Skeletal muscle tissue (tissue), 4 donors: ENCODE results near the gene DTD1. TPM values are rescaled to one million over a fixed set of nuclear protein-coding genes. Genes with fewer than 3 reads are reported as not detected.

Experiments used
- H3K27ac ChIP-seq: one replicate; pipeline ENCODE4 v1.7.0; 2013; ENCODE audit warnings: mild to moderate bottlenecking, low read depth, low read length, inconsistent platforms
- H3K27me3 ChIP-seq, 3 donors: one replicate each; pipeline ENCODE4 v1.7.0; 2013; ENCODE audit warnings: low read length in 3 of 3; ENCODE audit not compliant: control insufficient read depth in 3 of 3, insufficient read depth in 3 of 3
- H3K36me3 ChIP-seq, 3 donors: one replicate each; pipeline ENCODE4 v1.7.0; 2013; ENCODE audit warnings: low read length in 3 of 3; ENCODE audit not compliant: control insufficient read depth in 3 of 3, insufficient read depth in 3 of 3
- H3K4me1 ChIP-seq, 3 donors: one replicate each; pipeline ENCODE4 v1.7.0; 2013; ENCODE audit warnings: low read length in 3 of 3, mild to moderate bottlenecking in 3 of 3; ENCODE audit not compliant: control insufficient read depth in 3 of 3, insufficient read depth in 3 of 3
- H3K4me3 ChIP-seq, 3 donors: one replicate each; pipeline ENCODE4 v1.7.0; 2013; ENCODE audit warnings: low read length in 3 of 3
- H3K9ac ChIP-seq, 3 donors: one replicate each; pipeline ENCODE4 v1.7.0; 2013; ENCODE audit warnings: low read length in 3 of 3, mild to moderate bottlenecking in 3 of 3, moderate library complexity in 2 of 3, low read depth in 1 of 3
- H3K9me3 ChIP-seq, 3 donors: one replicate each; pipeline ENCODE4 v1.7.0; 2013; ENCODE audit warnings: low read length in 3 of 3; ENCODE audit not compliant: control insufficient read depth in 3 of 3
- total RNA-seq: library from RNA; depleted of rRNA; stranded (reverse); fragments of >200 nt; gene quantifications from one replicate; pipeline ENCODE4 v1.2.3, GENCODE V29; 2014
- donor health status: Osteomylitis.

The DTD1 gene
- total RNA-seq, 1 donor from 2014 or later = 21.4 TPM

DNA sequence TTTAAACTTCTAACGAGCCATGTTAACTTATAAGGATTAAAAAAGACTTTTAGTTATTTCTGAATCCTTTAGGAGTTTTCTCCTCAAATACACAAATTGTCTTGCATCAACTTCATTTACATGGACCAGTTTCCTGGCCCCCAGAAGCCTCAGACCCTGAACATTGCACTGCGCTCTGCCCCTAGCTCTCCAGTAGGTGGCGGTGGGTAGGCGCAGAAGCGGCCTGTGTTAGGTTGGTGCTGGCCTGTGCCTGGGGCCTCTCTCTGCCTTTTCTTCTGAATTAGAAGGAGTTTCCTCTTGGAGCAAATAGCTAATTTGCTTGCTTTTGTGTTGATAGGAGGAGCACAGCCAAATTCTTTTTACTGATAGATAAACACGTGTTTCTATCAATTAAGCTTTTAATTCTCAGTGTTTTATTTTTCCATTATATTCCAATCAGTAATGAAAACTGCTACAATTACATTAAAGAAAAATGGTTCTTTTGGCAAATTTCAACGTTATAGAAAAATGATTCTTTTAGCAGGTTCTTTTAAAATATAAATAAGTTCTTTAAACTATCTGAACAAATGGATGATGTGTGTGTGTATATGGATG lies 44.4 kb downstream of the DTD1 start:
- H3K27ac ChIP-seq = no peak overlapping the region

DNA sequence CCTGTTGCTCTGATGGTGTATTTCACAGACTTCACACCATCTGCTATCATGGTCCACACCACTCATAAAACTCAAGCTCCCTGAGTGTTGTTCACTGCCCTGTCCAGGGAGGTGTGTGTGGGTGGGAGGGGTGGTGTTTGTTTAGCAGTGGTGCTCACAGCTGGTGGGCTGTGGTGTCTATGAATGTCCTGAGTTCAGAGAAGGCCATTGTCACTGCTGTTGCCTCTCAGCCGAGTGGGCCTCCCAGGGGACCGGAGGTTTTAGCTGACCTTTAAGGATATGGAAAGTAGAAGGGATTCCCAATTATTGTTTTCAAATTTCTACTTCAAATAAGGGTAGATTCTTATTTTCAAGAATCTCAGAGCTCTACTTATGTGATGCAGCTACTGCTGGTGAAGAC lies 45.6 kb downstream of the DTD1 start:
- peaks cover 7 to 13% (median 11%) of the 10 kb centered on the region in 3 donors for H3K4me1 ChIP-seq
- H3K27ac ChIP-seq = no peak overlapping the region
- H3K36me3 ChIP-seq = peaks cover 0 to 7% (median 0%) of the 10 kb centered on the region in 3 donors
- no peaks in the 10 kb centered on the region for H3K27me3 ChIP-seq
- no peak overlapping the region for H3K4me3 ChIP-seq
- H3K9me3 ChIP-seq = no peaks in the 10 kb centered on the region
- peak overlapping the region in 1 of 3 donors; percentile 41 for H3K9ac ChIP-seq

More for the DNA sequence above, 44.4 kb downstream of the DTD1 start:
- Histone ChIP-seq H3K9ac (peak overlapping the region in 1 of 3 donors; percentile 41), H3K36me3 (peaks cover 0 to 7% (median 2%) of the 10 kb centered on the region in 3 donors), H3K4me1 (peaks cover 7 to 11% (median 8%) of the 10 kb centered on the region in 3 donors), H3K27me3 (no peaks in the 10 kb centered on the region), H3K9me3 (no peaks in the 10 kb centered on the region), H3K4me3 (no peak overlapping the region)

DNA sequence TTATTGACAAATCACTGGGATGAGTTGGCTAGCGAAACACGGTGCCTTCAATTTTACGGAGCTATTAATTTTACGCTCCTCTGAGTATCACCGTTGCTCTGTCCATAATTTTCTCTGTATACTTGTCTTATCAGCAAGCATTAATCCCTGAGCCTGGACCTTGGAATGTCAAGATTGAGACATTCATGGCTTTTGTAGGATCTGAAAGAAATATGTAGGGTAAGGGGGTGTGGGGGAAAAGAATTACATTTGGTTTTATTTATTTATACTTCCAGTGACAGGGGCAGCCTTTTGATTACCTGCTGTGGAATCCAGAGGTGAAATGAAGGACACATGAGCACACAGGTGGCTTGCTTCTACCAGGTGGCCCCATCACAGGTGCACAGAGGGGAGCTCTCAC lies 46.6 kb downstream of the DTD1 start:
- H3K27me3 ChIP-seq = no peaks in the 10 kb centered on the region
- peaks cover 0 to 7% (median 0%) of the 10 kb centered on the region in 3 donors for H3K36me3 ChIP-seq
- no peak overlapping the region for H3K27ac ChIP-seq
- H3K4me1 ChIP-seq = peaks cover 13 to 21% (median 21%) of the 10 kb centered on the region in 3 donors
- no peak overlapping the region for H3K4me3 ChIP-seq
- no peak overlapping the region for H3K9ac ChIP-seq
- no peaks in the 10 kb centered on the region for H3K9me3 ChIP-seq

GRCh38 chr20:18635380-18635779 lies 47.5 kb downstream of the DTD1 start:
- Histone ChIP-seq H3K36me3 (peaks cover 0 to 7% (median 0%) of the 10 kb centered on the region in 3 donors), H3K9me3 (no peaks in the 10 kb centered on the region), H3K27me3 (no peaks in the 10 kb centered on the region), H3K27ac (no peak overlapping the region), H3K4me1 (peaks cover 15 to 22% (median 21%) of the 10 kb centered on the region in 3 donors), H3K4me3 (no peak overlapping the region), H3K9ac (no peak overlapping the region)

- Histone ChIP-seq H3K9ac (no peak overlapping the region), H3K27me3 (no peaks in the 10 kb centered on the region), H3K36me3 (peaks cover 0 to 3% (median 0%) of the 10 kb centered on the region in 3 donors), H3K9me3 (no peaks in the 10 kb centered on the region), H3K27ac (no peak overlapping the region), H3K4me3 (no peak overlapping the region), H3K4me1 (peaks cover 15 to 22% (median 21%) of the 10 kb centered on the region in 3 donors)
Measured at GRCh38 chr20:18637224-18637623, 49.4 kb downstream of the DTD1 start.

DNA sequence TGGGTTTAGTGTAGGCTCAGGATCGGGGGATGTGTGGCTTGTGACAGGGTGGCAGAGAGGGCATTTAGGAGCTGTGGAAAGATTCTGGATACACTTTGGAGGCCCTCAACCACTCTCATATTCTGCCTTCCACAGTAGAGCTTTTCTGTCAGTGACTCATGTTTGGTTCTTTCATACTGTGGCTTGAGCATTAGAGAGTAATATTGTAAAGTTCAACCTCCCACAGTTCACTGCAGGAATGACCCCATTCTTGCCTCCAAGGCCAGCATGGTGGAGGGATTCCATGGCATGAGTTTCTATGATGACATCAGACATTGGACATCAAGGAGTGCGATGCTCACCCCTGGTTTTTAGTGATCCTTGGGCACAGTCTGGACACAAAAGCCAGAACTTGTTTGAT lies 50.9 kb downstream of the DTD1 start:
- Histone ChIP-seq H3K27ac (peak overlapping the region; percentile 85), H3K4me1 (peaks cover 8 to 17% (median 16%) of the 10 kb centered on the region in 3 donors), H3K9me3 (no peaks in the 10 kb centered on the region), H3K36me3 (peaks cover 0 to 3% (median 0%) of the 10 kb centered on the region in 3 donors), H3K27me3 (no peaks in the 10 kb centered on the region), H3K4me3 (no peak overlapping the region), H3K9ac (no peak overlapping the region)

DNA sequence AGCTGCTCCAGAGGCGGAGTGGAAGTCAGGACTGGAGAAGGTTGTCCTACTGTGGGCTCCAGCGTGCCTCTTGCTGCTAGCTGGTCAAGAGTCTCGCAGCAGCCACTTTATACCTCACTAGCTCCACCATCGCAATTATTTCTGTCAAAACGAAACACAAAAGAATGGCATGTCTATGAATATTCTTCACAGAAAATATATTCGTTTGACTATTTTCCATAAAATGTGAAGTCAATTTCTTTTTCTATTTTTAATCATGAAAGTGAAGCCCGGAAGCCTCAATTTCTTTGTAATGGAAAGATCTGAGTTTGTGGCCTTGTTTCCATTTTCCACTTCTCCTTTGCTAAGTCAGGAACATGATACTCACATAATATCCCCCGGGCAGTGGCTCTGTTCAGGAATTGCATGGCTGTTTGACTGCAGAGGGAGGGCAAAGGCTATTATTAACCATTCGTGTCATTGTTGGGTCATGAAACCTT lies 51.7 kb downstream of the DTD1 start:
- H3K36me3 ChIP-seq = peaks cover 0 to 3% (median 0%) of the 10 kb centered on the region in 3 donors
- H3K4me1 ChIP-seq = peaks cover 12 to 22% (median 17%) of the 10 kb centered on the region in 3 donors
- no peaks in the 10 kb centered on the region for H3K9me3 ChIP-seq
- H3K9ac ChIP-seq = peak overlapping the region in 1 of 3 donors; percentile 51
- H3K27me3 ChIP-seq = no peaks in the 10 kb centered on the region
- H3K4me3 ChIP-seq = peak overlapping the region in 2 of 3 donors; percentile 45 to 53
- H3K27ac ChIP-seq = peak overlapping the region; percentile 85

- Histone ChIP-seq H3K4me1 (peaks cover 8 to 22% (median 22%) of the 10 kb centered on the region in 3 donors), H3K27me3 (no peaks in the 10 kb centered on the region), H3K9ac (no peak overlapping the region), H3K9me3 (no peaks in the 10 kb centered on the region), H3K36me3 (no peaks in the 10 kb centered on the region), H3K4me3 (no peak overlapping the region), H3K27ac (no peak overlapping the region)
Measured at GRCh38 chr20:18645196-18645745, 57.4 kb downstream of the DTD1 start.

DNA sequence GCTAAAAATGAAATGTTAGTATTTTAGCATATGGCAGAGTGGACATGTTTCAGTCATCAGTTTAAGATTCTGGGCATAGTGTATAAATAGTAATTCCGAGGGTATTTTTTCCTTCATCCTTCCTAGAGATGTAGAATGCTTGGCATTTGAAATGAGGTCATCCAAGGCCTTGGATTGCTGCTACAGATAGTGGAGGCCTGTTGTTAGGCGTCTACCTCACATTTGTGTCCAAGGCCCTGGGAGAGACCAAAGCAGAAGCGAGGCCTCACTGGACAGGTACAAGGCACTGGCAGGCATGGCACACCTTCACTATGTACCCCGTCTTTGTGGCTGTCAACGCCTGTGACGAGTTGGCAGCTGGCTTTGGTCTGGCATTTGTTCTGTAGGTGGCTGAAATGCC lies 58.0 kb downstream of the DTD1 start:
- no peak overlapping the region for H3K4me3 ChIP-seq
- H3K4me1 ChIP-seq = peaks cover 8 to 26% (median 23%) of the 10 kb centered on the region in 3 donors
- H3K27me3 ChIP-seq = no peaks in the 10 kb centered on the region
- H3K36me3 ChIP-seq = no peaks in the 10 kb centered on the region
- H3K9ac ChIP-seq = no peak overlapping the region
- H3K9me3 ChIP-seq = no peaks in the 10 kb centered on the region
- no peak overlapping the region for H3K27ac ChIP-seq

DNA sequence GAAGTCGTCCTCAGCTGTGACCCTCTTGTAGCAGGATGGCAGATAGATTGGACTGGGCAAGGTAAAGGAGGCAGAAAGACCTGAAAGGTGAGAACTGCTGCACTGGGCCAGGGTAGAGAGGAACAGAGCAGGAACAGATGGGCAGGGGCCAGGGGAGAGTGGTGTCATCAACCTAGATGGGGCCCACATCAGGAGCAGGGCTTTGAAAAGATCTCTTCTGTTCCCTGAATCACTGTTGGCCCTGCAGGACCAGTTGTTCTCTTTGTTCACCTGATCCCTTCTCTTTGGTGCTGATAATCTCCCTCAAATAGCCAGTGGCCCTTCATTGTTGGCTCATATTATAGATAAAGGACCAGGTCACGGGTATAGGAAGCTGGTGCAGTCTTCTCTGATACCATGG lies 59.9 kb downstream of the DTD1 start:
- Histone ChIP-seq H3K27me3 (no peaks in the 10 kb centered on the region), H3K36me3 (no peaks in the 10 kb centered on the region), H3K4me1 (peaks cover 8 to 30% (median 26%) of the 10 kb centered on the region in 3 donors), H3K9me3 (no peaks in the 10 kb centered on the region), H3K27ac (no peak overlapping the region), H3K4me3 (no peak overlapping the region), H3K9ac (no peak overlapping the region)
